DOHH2 (cell line): Measurements from ENCODE around the gene FOXA3.

Source experiments
- EZH2phosphoT487 ChIP-seq: fragments of 200-600 bp; sonication (generic); IDR thresholded peaks from 2 replicates; pipeline ENCODE4 v1.6.1; 2017; ENCODE audit warnings: borderline replicate concordance, mild to moderate bottlenecking, antibody characterized with exemption, low read length, moderate library complexity, mixed read lengths
- TF ChIP-seq, protein P1 (sequence below): fragments of 200-600 bp; sonication (generic); IDR thresholded peaks from one replicate; pipeline ENCODE4 v1.5.1; 2014; ENCODE audit warnings: antibody characterized with exemption, mild to moderate bottlenecking, low read depth, low read length; ENCODE audit not compliant: poor library complexity, severe bottlenecking

- TF ChIP-seq, protein P1, sequence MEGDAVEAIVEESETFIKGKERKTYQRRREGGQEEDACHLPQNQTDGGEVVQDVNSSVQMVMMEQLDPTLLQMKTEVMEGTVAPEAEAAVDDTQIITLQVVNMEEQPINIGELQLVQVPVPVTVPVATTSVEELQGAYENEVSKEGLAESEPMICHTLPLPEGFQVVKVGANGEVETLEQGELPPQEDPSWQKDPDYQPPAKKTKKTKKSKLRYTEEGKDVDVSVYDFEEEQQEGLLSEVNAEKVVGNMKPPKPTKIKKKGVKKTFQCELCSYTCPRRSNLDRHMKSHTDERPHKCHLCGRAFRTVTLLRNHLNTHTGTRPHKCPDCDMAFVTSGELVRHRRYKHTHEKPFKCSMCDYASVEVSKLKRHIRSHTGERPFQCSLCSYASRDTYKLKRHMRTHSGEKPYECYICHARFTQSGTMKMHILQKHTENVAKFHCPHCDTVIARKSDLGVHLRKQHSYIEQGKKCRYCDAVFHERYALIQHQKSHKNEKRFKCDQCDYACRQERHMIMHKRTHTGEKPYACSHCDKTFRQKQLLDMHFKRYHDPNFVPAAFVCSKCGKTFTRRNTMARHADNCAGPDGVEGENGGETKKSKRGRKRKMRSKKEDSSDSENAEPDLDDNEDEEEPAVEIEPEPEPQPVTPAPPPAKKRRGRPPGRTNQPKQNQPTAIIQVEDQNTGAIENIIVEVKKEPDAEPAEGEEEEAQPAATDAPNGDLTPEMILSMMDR: no peak
- no peak for TF ChIP-seq EZH2phosphoT487
Measured at GRCh38 chr19:45864629-45865082, 530 bp downstream of the FOXA3 start.
